CD14-positive monocyte (primary cell): Measurements from ENCODE around the gene CTNND2. TPM values are rescaled to one million over a fixed set of nuclear protein-coding genes. Genes with fewer than 3 reads are reported as not detected.

Experiments used
- DNase-seq, 3 donors: peaks; one replicate each; pipeline ENCODE4 v3.0.0-alpha.2; 2011 to 2022
- H2AFZ ChIP-seq: 2 replicates; pipeline ENCODE4 v1.6.0; 2012; ENCODE audit warnings: mild to moderate bottlenecking, low read depth, low read length, inconsistent platforms; ENCODE audit not compliant: insufficient read depth, poor library complexity, severe bottlenecking
- H3K27ac ChIP-seq, 2 donors: 1 replicate in 1 of 2; 2 replicates in 1 of 2; pipeline ENCODE4 v1.5.1; 2012 to 2013; ENCODE audit warnings: low read length in 2 of 2, control low read depth in 1 of 2, inconsistent platforms in 1 of 2, low read depth in 1 of 2, mild to moderate bottlenecking in 1 of 2
- H3K27me3 ChIP-seq, 2 donors: one replicate each; pipeline versions ENCODE4 v1.6.0 to v1.6.1; 2011 to 2013; ENCODE audit warnings: low read length in 2 of 2; ENCODE audit not compliant: control insufficient read depth in 2 of 2, insufficient read depth in 2 of 2
- H3K36me3 ChIP-seq, 2 donors: replicated peaks in 1 of 2; 1 replicate in 1 of 2; 2 replicates in 1 of 2; pipeline versions ENCODE4 v1.5.1 to v1.6.1; 2012 to 2013; ENCODE audit warnings: low read length in 2 of 2, control low read depth in 1 of 2, inconsistent platforms in 1 of 2, mild to moderate bottlenecking in 1 of 2; ENCODE audit not compliant: insufficient read depth in 2 of 2, control insufficient read depth in 1 of 2
- H3K4me1 ChIP-seq, 2 donors: 1 replicate in 1 of 2; 2 replicates in 1 of 2; pipeline versions ENCODE4 v1.5.1 to v1.6.1; 2012 to 2013; ENCODE audit warnings: low read length in 2 of 2, control low read depth in 1 of 2, inconsistent platforms in 1 of 2, mild to moderate bottlenecking in 1 of 2, moderate library complexity in 1 of 2; ENCODE audit not compliant: insufficient read depth in 2 of 2, control insufficient read depth in 1 of 2
- H3K4me2 ChIP-seq: replicated peaks from 2 replicates; pipeline ENCODE3; 2012; ENCODE audit warnings: low read length, moderate library complexity, mild to moderate bottlenecking; ENCODE audit not compliant: poor library complexity, severe bottlenecking; ENCODE audit errors: extremely low read depth
- H3K4me3 ChIP-seq, 3 experiments: fragments of 200-600 bp in 1 of 3; sonication (generic) in 1 of 3; replicated peaks in 1 of 3; 1 replicate in 2 of 3; 2 replicates in 1 of 3; pipeline ENCODE4 v1.5.1; 2011 to 2013; ENCODE audit warnings: low read length in 3 of 3, mild to moderate bottlenecking in 3 of 3, control low read depth in 2 of 3, low read depth in 2 of 3, inconsistent platforms in 1 of 3, moderate library complexity in 1 of 3
- H3K79me2 ChIP-seq: 2 replicates; pipeline ENCODE4 v1.6.0; 2012; ENCODE audit warnings: mild to moderate bottlenecking, control low read depth, inconsistent platforms, low read length, moderate library complexity; ENCODE audit not compliant: insufficient read depth
- H3K9ac ChIP-seq: 2 replicates; pipeline ENCODE4 v1.6.0; 2017; ENCODE audit warnings: low read length, mild to moderate bottlenecking; ENCODE audit not compliant: insufficient read depth, poor library complexity, severe bottlenecking
- H3K9me3 ChIP-seq, 2 donors: replicated peaks in 1 of 2; 1 replicate in 1 of 2; 2 replicates in 1 of 2; pipeline versions ENCODE4 v1.5.1 to v1.6.1; 2012 to 2013; ENCODE audit warnings: low read length in 2 of 2, control low read depth in 1 of 2; ENCODE audit not compliant: control insufficient read depth in 1 of 2, insufficient read depth in 1 of 2
- H4K20me1 ChIP-seq: 2 replicates; pipeline ENCODE4 v1.6.0; 2012; ENCODE audit warnings: mild to moderate bottlenecking, low read length, control low read depth, moderate library complexity; ENCODE audit not compliant: insufficient read depth
- H3K27ac Mint-ChIP-seq, 7 donors: one replicate each; pipeline ENCODE4 v1.8.0; 2020; ENCODE audit warnings: mild to moderate bottlenecking in 7 of 7, mixed read lengths in 7 of 7, moderate library complexity in 6 of 7, inconsistent platforms in 2 of 7
- H3K27me3 Mint-ChIP-seq, 3 donors: one replicate each; pipeline ENCODE4 v1.8.0; 2021 to 2022; ENCODE audit warnings: low read depth in 3 of 3, mild to moderate bottlenecking in 3 of 3, mixed read lengths in 3 of 3, moderate library complexity in 3 of 3, inconsistent platforms in 1 of 3
- H3K36me3 Mint-ChIP-seq, 2 donors: one replicate each; pipeline ENCODE4 v1.8.0; 2020; ENCODE audit warnings: mixed read lengths in 2 of 2, inconsistent platforms in 1 of 2, mild to moderate bottlenecking in 1 of 2
- H3K4me1 Mint-ChIP-seq: one replicate; pipeline ENCODE4 v1.8.0; 2020; ENCODE audit warnings: mild to moderate bottlenecking, mixed read lengths
- H3K4me3 Mint-ChIP-seq, 2 donors: one replicate each; pipeline ENCODE4 v1.8.0; 2020; ENCODE audit warnings: mild to moderate bottlenecking in 2 of 2, mixed read lengths in 2 of 2, moderate library complexity in 1 of 2
- H3K9me3 Mint-ChIP-seq, 7 donors: one replicate each; pipeline ENCODE4 v1.8.0; 2020 to 2022; ENCODE audit warnings: mixed read lengths in 7 of 7, mild to moderate bottlenecking in 6 of 7, moderate library complexity in 6 of 7, inconsistent platforms in 2 of 7
- WGBS: methylation state at CpG from one replicate; pipeline ENCODE4 v1.1.5; 2013; ENCODE audit warnings: missing lambda C conversion rate; ENCODE audit not compliant: insufficient coverage; 5-methylcytosine and 5-hydroxymethylcytosine counted together
- intact Hi-C, 2 donors: fragments of 100-400 bp; cut with micrococcal nuclease; formaldehyde crosslinking; loops; one replicate each; pipeline versions ENCODE4 v1.15.0 to v1.15.1; 2023
- polyA plus RNA-seq, 3 donors: library from polyadenylated mRNA; depleted of rRNA in 1 of 3; unstranded in 2 of 3; stranded (reverse) in 1 of 3; fragments of 300-500 nt in 2 of 3; fragments of >200 nt in 1 of 3; fragmentation: Illumina TruSeq in 2 of 3; gene quantifications; 1 replicate in 2 of 3; 2 replicates in 1 of 3; pipeline ENCODE4 v1.2.3, GENCODE V29; 2012 to 2021
- TF ChIP-seq, protein P1 (sequence below): fragments of 200-600 bp; IDR thresholded peaks from one replicate; pipeline ENCODE4 v1.8.0; 2022; ENCODE audit warnings: antibody characterized with exemption, mild to moderate bottlenecking

CTNND2 gene
- polyA plus RNA-seq, 3 donors = not detected

- TF ChIP-seq, protein P1, sequence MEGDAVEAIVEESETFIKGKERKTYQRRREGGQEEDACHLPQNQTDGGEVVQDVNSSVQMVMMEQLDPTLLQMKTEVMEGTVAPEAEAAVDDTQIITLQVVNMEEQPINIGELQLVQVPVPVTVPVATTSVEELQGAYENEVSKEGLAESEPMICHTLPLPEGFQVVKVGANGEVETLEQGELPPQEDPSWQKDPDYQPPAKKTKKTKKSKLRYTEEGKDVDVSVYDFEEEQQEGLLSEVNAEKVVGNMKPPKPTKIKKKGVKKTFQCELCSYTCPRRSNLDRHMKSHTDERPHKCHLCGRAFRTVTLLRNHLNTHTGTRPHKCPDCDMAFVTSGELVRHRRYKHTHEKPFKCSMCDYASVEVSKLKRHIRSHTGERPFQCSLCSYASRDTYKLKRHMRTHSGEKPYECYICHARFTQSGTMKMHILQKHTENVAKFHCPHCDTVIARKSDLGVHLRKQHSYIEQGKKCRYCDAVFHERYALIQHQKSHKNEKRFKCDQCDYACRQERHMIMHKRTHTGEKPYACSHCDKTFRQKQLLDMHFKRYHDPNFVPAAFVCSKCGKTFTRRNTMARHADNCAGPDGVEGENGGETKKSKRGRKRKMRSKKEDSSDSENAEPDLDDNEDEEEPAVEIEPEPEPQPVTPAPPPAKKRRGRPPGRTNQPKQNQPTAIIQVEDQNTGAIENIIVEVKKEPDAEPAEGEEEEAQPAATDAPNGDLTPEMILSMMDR = no peak
- Histone ChIP-seq H3K27me3 (no peaks in the 10 kb centered on the region), H3K4me3 (no peak overlapping the region), H3K4me2 (no peak overlapping the region), H3K4me1 (no peaks in the 10 kb centered on the region), H3K9ac (no peak overlapping the region), H4K20me1 (no peaks in the 10 kb centered on the region), H3K36me3 (no peaks in the 10 kb centered on the region), H2AFZ (no peak overlapping the region), H3K79me2 (no peaks in the 10 kb centered on the region), H3K9me3 (no peaks in the 10 kb centered on the region), H3K27ac (no peak overlapping the region)
- peaks cover 4 to 5% (median 5%) of the 10 kb centered on the region in 3 donors for H3K27me3 Mint-ChIP-seq
- WGBS = no CpG with 5 or more reads among the region's 1 CpG
- intact Hi-C loops = no loop called here
- no peak for DNase-seq
- no peaks in the 10 kb centered on the region for H3K36me3 Mint-ChIP-seq
- H3K4me1 Mint-ChIP-seq = no peaks in the 10 kb centered on the region
- H3K4me3 Mint-ChIP-seq = no peak overlapping the region
- H3K9me3 Mint-ChIP-seq = no peaks in the 10 kb centered on the region
- no peak overlapping the region for H3K27ac Mint-ChIP-seq
These were observed 733.0 kb downstream of the CTNND2 start for GRCh38 chr5:11171236-11171635.

DNA sequence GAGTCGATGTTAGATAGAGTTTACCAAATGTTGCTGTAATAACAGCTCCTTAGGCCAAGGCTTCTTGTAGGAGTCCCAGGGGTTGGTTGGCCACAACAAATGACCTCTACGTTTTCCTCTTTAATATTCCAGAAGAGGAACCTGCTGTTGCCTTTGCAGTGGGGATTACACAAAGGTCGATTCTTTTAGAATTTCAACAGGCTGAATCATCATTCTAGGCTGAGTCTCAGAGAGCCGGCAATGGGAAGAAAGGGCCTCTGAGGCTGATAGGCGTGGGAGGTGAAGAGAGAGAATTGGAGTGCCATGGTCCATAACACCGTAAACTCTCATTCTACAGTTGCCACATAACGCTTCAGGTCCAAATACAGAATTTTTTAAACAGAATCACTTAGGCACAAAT, 737.3 kb downstream of the CTNND2 start:
- DNase-seq = no peak
- H3K27me3 ChIP-seq = no peaks in the 10 kb centered on the region
- H3K9ac ChIP-seq = no peak overlapping the region
- no peaks in the 10 kb centered on the region for H3K79me2 ChIP-seq
- intact Hi-C loops = no loop called here
- H4K20me1 ChIP-seq = no peaks in the 10 kb centered on the region
- no peak overlapping the region for H2AFZ ChIP-seq
- WGBS = 54% methylated on average over 2 of the region's 7 CpGs
- no peaks in the 10 kb centered on the region for H3K36me3 ChIP-seq
- H3K4me2 ChIP-seq = no peak overlapping the region
- Mint-ChIP-seq H3K4me1 (no peaks in the 10 kb centered on the region), H3K27me3 (peaks cover 0 to 2% (median 0%) of the 10 kb centered on the region in 3 donors), H3K27ac (peak overlapping the region in 1 of 7 donors; percentile 31), H3K4me3 (no peak overlapping the region), H3K9me3 (no peaks in the 10 kb centered on the region), H3K36me3 (no peaks in the 10 kb centered on the region)
- H3K4me3 ChIP-seq = no peak overlapping the region
- TF ChIP-seq, protein P1 = no peak
- no peaks in the 10 kb centered on the region for H3K9me3 ChIP-seq
- H3K27ac ChIP-seq = no peak overlapping the region
- no peaks in the 10 kb centered on the region for H3K4me1 ChIP-seq
